Loucy (cell line): ENCODE data around the gene ORC1.

Source experiments
- H2AFZ ChIP-seq: fragments of 200-600 bp; sonication (generic); 2 replicates; pipeline ENCODE4 v1.6.0; 2016; ENCODE audit warnings: antibody characterized with exemption, mild to moderate bottlenecking, low read length, moderate library complexity
- H3F3A ChIP-seq: fragments of 200-600 bp; 2 replicates; pipeline ENCODE4 v1.6.0; 2016; ENCODE audit warnings: antibody characterized with exemption, low read depth, mild to moderate bottlenecking
- H3K27me3 ChIP-seq: fragments of 200-600 bp; sonication (generic); 2 replicates; pipeline ENCODE4 v1.6.1; 2014; ENCODE audit warnings: low read length, mild to moderate bottlenecking; ENCODE audit not compliant: insufficient read depth, poor library complexity, severe bottlenecking
- H3K36me3 ChIP-seq: fragments of 200-600 bp; sonication (generic); 2 replicates; pipeline ENCODE4 v1.6.1; 2016; ENCODE audit warnings: low read length; ENCODE audit not compliant: insufficient read depth
- H3K4me1 ChIP-seq: fragments of 200-600 bp; sonication (generic); 2 replicates; pipeline ENCODE4 v1.5.1; 2014; ENCODE audit warnings: low read length, mild to moderate bottlenecking; ENCODE audit not compliant: insufficient read depth, poor library complexity, severe bottlenecking
- H3K4me2 ChIP-seq: fragments of 200-600 bp; sonication (generic); 2 replicates; pipeline ENCODE4 v1.6.0; 2014; ENCODE audit warnings: antibody characterized with exemption, low read length, low read depth, mild to moderate bottlenecking; ENCODE audit not compliant: poor library complexity, severe bottlenecking
- H3K4me3 ChIP-seq: fragments of 200-600 bp; sonication (generic); 2 replicates; pipeline ENCODE4 v1.5.1; 2014; ENCODE audit warnings: low read length, mild to moderate bottlenecking, mixed read lengths; ENCODE audit not compliant: poor library complexity, severe bottlenecking
- H3K79me2 ChIP-seq: fragments of 200-600 bp; sonication (generic); 2 replicates; pipeline ENCODE4 v1.6.1; 2014; ENCODE audit warnings: low read length; ENCODE audit not compliant: insufficient read depth
- H3K9ac ChIP-seq: fragments of 200-600 bp; sonication (generic); 2 replicates; pipeline ENCODE4 v1.6.0; 2014; ENCODE audit warnings: mild to moderate bottlenecking, low read depth, low read length, moderate library complexity; ENCODE audit not compliant: poor library complexity, severe bottlenecking
- H3K9me2 ChIP-seq: fragments of 200-600 bp; sonication (generic); replicated peaks from 2 replicates; pipeline ENCODE4 v1.6.1; 2016; ENCODE audit warnings: low read depth, low read length, mixed read lengths
- H3K9me3 ChIP-seq: fragments of 200-600 bp; sonication (generic); 2 replicates; pipeline ENCODE4 v1.6.1; 2014; ENCODE audit warnings: mild to moderate bottlenecking, antibody characterized with exemption, low read length, low read depth; ENCODE audit not compliant: insufficient read depth
- H4K20me1 ChIP-seq: fragments of 200-600 bp; sonication (generic); 2 replicates; pipeline ENCODE4 v1.6.0; 2014; ENCODE audit warnings: antibody characterized with exemption, low read length, mild to moderate bottlenecking; ENCODE audit not compliant: insufficient read depth, poor library complexity, severe bottlenecking
- EZH2phosphoT487 ChIP-seq: fragments of 200-600 bp; IDR thresholded peaks from 2 replicates; pipeline ENCODE4 v1.6.1; 2018; ENCODE audit warnings: antibody characterized with exemption, mild to moderate bottlenecking, moderate library complexity, borderline replicate concordance
- TF ChIP-seq, protein P1 (sequence below): fragments of 200-600 bp; sonication (generic); conservative IDR thresholded peaks from 2 replicates; pipeline ENCODE4 v1.5.1; 2014; ENCODE audit warnings: mild to moderate bottlenecking, antibody characterized with exemption, low read length

ORC1 gene

DNA sequence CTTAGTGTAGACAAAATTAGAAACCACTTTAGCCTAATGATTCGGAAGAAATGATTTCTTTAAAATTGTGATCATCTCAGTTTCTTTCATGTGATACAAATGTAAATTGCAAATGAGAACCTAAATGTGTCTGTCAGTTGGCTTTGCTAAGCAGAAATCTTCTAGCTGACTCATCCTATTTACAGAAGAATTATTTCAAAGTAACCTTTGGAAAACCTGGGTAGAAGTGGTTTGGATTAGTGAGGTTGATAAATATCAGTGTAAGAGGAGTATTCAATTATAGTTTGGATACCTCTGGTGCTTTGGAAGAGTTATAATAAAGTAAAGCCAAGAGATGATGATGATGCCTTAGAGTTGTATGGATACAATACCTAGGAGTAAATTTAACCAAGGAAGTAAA lies 75.6 kb downstream of the ORC1 start:
- H3K4me3 ChIP-seq, result no peak overlapping the region
- H3K9me2 ChIP-seq, result no peaks in the 10 kb centered on the region
- TF ChIP-seq, protein P1, sequence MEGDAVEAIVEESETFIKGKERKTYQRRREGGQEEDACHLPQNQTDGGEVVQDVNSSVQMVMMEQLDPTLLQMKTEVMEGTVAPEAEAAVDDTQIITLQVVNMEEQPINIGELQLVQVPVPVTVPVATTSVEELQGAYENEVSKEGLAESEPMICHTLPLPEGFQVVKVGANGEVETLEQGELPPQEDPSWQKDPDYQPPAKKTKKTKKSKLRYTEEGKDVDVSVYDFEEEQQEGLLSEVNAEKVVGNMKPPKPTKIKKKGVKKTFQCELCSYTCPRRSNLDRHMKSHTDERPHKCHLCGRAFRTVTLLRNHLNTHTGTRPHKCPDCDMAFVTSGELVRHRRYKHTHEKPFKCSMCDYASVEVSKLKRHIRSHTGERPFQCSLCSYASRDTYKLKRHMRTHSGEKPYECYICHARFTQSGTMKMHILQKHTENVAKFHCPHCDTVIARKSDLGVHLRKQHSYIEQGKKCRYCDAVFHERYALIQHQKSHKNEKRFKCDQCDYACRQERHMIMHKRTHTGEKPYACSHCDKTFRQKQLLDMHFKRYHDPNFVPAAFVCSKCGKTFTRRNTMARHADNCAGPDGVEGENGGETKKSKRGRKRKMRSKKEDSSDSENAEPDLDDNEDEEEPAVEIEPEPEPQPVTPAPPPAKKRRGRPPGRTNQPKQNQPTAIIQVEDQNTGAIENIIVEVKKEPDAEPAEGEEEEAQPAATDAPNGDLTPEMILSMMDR, result no peak
- no peak for TF ChIP-seq EZH2phosphoT487
- H3K4me2 ChIP-seq, result no peak overlapping the region
- H3K4me1 ChIP-seq, result no peaks in the 10 kb centered on the region
- H2AFZ ChIP-seq, result no peak overlapping the region
- H3K27me3 ChIP-seq, result no peaks in the 10 kb centered on the region
- H3F3A ChIP-seq, result no peaks in the 10 kb centered on the region
- H4K20me1 ChIP-seq, result no peaks in the 10 kb centered on the region
- no peaks in the 10 kb centered on the region for H3K79me2 ChIP-seq
- H3K9me3 ChIP-seq, result no peaks in the 10 kb centered on the region
- H3K36me3 ChIP-seq, result no peaks in the 10 kb centered on the region
- H3K9ac ChIP-seq, result no peak overlapping the region

DNA sequence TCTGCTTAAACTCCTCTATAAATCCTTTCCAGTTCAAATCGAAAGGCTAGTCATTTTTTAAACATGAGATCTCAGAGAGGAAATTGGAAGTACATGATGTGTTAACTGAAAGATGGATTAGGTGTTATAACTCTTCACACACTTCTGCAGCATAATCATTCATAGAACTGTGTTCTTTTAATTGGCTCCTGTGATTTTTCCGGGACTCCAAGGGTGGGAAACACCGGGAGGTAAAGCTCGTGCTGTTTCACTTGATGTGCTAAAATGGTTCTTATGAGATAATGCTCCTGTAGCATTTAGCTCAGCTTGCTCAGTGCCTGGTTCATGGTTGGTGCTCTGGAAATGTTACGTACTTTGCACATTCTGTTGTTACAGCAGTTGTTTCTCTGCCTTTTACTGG lies 78.4 kb downstream of the ORC1 start:
- TF ChIP-seq, protein P1, result no peak
- TF ChIP-seq EZH2phosphoT487, result no peak
- H2AFZ ChIP-seq, result no peak overlapping the region

DNA sequence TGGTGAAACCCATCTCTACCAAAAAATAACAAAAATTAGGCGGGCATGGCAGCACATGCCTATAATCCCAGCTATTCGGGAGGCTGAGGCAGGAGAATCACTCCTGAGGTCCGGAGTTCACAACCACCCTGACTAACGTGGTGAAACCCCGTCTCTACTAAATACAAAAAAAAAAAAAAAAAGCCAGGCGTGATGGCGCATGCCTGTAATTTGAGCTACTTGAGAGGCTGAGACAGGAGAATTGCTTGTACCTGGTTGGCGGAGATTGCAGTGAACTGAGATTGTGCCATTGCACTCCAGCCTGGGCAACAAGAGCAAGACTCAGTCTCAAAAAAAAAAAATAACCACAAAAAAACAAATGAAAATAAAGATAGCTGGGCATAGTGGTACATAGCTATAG lies 80.5 kb downstream of the ORC1 start:
- Histone ChIP-seq H3K79me2 (no peaks in the 10 kb centered on the region), H3K36me3 (no peaks in the 10 kb centered on the region), H4K20me1 (no peaks in the 10 kb centered on the region), H3K9me3 (no peaks in the 10 kb centered on the region), H3K4me3 (no peak overlapping the region), H3K27me3 (no peaks in the 10 kb centered on the region), H3K9ac (no peak overlapping the region), H3F3A (no peaks in the 10 kb centered on the region), H3K4me1 (no peaks in the 10 kb centered on the region), H3K9me2 (no peaks in the 10 kb centered on the region), H3K4me2 (no peak overlapping the region), H2AFZ (no peak overlapping the region)
- TF ChIP-seq, protein P1, result no peak
- TF ChIP-seq EZH2phosphoT487, result no peak

More for the DNA sequence above, 78.4 kb downstream of the ORC1 start:
- Histone ChIP-seq H3F3A (no peaks in the 10 kb centered on the region), H3K9ac (no peak overlapping the region), H3K27me3 (no peaks in the 10 kb centered on the region), H3K4me2 (no peak overlapping the region), H4K20me1 (no peaks in the 10 kb centered on the region), H3K9me3 (no peaks in the 10 kb centered on the region), H3K36me3 (no peaks in the 10 kb centered on the region), H3K4me1 (no peaks in the 10 kb centered on the region), H3K9me2 (no peaks in the 10 kb centered on the region), H3K4me3 (no peak overlapping the region), H3K79me2 (no peaks in the 10 kb centered on the region)
